HG02884 (cell line): ENCODE results near the gene MTOR.

Experiments
- ATAC-seq: cut with Tn5 transposase; IDR thresholded peaks from one replicate; pipeline ENCODE4 v1.9.1; 2021; ENCODE audit warnings: mild to moderate bottlenecking, moderate library complexity; ENCODE audit not compliant: unreplicated experiment

Gene MTOR

DNA sequence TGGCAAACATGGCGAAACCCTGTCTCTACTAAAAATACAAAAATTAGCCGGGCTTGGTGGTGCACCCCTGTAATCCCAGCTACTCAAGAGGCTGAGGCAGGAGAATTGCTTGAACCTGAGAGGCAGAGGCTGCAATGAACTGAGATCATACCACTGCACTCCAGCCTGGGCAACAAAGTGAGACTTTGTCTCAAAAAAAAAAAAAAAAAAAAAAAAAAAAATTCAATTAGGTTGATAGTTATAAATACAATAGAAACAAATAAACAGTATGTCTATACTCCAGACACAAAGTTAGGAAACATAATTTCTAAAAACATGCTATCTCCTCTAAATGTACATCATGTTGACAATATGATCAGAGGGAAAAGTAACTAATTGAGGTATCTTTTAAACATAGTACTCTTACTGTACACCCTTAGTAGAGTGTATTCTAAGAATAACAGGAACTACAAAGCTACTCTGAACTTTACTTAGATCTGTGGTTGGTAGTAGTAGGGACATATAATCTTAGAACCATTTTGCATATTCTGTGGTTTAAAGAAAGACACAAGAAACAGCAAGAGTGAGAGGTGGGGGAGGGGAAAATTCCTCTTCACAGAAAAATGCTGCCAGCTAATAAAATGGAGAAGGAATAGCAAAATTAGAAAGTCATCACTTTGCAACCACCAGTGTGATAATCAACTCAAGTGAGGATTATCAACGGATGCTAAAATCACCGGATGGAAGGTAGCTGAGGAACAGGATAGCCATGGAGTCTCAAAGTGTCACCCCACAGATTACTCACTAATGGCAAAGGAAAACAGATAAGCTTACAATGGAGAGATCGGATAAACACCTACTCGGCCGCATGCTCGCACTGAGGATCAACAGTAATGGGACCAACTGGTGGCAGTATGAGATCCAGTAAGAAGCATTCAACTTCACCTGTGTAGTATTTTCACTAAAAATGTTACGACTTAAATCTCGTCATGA lies 35.0 kb downstream of the MTOR start:
- peak; percentile 48 for ATAC-seq

DNA sequence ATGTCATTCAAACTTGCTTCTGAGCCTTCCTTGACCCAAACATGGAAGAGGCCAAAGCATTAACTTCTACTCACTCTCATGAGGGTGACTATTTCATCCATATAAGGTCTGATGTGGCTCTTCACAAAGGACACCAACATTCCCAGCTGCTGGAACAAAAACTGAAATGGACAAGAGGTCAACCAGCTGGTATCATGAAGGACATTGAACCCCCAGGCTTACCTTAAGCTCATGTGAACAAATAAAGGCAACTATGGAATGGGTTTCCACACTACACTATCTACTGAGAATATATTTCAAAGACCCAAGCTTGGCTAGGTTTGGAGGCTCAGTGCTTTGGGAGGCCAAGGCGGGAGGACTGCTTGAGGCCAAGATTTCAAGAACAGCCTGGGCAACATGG lies 46.3 kb downstream of the MTOR start:
- ATAC-seq: no peak

DNA sequence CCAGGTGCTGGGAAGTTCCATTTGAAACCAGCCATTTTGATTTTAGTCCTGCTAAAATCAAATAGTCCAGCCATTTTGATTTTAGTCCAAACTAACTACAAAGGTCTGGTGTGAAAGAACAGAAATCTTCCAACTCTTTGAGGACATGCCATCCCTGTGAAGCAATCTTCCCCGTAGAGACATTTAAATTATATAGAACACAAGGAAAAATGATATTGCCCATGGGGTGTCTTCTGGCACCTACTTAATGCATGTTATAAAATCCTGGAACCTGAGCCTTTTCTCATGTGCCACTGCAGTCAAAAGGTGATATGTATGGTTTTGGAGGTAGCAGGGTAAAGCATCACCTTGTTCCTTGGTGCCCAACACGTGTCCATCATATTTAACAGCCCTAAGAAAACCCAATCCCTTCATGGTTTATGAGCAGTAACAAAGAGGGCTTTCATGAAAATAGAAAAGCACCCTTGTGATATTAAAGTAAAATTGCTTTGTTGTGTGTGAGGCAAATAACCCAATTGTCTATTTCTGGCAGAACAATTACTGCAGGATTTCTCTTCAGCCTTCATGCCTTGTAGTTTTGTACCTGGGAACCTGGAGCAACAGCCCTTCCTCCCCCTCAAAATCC lies 46.9 kb downstream of the MTOR start:
- ATAC-seq: no peak

DNA sequence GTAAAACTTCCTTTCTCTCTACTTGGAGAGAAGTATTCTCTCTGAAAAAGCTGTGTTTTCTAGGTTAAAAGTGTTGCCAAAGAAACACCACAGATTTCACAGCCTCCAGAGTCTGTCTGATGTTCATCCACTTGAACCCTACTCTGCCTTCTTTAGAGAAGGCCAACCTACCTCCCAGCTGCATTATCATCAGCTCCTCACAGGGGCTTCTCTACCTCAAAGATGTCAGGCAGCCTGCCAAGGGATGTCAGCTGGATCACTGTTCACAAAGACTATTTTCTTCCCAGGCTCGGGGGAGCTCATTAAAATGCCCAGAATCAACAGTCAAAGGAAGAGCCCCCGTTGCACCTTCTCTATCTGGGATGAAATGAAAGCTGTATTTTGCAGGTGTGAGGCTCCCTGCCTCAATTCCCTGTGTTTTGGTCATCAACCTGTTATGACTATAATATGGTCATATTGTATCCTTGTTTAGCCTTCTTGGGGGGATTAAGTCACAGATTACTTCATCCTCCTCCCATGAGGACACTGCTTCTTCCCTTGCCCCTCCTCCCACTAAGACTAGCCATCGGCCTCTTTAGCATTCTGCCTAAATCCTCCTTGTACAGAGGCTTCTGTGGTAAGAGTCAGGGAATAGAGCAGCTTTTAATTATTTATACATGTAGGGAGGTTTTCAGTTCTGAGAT lies 47.5 kb downstream of the MTOR start:
- ATAC-seq: no peak

DNA sequence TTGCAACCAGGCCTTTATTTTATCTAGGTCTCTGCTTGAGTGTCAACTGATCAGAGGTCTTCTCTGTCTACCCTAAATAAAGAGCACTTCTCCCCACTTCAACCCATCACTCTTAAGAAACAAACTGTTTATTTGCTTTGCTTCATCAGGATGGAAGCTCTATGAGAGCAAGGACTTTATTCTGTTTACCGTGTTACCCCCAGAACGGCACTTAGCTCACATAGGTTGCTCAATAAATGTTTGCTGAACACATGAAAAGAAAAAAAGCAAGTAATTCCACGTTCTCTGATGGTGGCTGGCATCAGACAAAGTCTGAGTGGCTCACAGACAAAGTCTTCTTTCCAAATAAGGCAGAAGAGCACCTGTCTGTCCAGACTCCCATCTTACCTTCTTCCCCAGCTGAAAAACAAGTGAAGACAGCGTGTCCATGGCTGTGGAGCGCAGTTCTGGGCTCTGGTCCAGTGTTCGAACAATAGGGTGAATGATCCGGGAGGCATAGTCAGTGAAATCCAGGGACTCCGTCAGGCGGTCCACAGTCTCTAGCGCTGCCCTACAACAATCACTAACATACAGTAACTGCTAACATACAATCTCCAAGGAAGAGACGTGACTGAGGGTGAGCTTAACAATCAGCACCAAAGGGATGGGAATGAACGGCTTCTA lies 50.3 kb downstream of the MTOR start:
- ATAC-seq: no peak

DNA sequence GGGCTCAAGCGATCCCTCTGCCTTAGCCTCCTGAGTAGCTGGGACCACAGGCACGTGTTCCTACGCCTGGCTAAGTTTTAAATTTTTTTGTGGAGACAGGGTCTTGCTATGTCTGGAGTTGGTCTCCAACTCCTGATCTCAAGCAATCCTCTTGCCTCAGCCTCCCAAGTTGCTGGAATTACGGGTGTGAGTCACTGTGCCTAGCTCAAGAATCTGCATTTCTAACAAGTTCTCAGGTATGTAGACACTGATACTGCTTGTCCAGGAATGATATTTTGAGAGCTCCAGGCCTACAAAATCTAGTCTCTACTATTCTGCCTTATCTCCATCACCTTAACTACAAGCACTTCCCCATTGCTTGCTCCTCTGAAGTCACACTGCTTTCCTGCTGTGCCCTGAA lies 50.9 kb downstream of the MTOR start:
- no peak for ATAC-seq

DNA sequence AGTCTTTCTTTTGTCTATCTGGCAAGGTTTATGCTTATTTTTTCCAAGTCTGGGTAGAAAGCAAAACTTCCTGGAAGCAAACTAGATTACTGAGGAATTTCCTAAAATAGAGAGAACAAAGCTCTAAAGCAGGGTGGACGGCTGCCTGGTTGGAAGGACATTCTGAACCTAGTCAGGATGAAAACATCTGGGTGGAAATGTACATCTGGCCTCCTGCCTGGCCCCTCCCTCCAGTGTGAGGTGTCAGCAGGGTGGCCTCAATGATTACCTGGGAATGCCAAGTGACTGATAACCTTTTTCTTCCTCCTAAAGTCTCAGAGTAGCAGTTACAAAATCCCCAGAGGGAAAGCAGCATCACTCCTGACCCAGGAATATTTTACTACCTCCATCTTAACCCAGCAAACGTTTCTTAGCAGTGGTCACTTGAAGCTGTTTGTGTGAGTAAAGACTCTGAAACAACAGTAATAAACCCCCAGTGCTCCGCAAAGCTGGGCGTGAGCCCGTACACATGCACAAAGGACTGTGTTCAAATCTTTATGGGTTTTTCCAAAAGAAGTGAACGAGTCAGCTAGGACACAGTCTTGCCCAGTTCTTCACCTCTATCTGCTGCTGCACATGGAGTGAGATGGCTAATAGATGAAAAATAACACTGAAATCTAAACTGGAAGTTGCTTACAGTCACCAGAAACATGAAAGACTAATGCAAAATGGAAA lies 54.3 kb downstream of the MTOR start:
- no peak for ATAC-seq

DNA sequence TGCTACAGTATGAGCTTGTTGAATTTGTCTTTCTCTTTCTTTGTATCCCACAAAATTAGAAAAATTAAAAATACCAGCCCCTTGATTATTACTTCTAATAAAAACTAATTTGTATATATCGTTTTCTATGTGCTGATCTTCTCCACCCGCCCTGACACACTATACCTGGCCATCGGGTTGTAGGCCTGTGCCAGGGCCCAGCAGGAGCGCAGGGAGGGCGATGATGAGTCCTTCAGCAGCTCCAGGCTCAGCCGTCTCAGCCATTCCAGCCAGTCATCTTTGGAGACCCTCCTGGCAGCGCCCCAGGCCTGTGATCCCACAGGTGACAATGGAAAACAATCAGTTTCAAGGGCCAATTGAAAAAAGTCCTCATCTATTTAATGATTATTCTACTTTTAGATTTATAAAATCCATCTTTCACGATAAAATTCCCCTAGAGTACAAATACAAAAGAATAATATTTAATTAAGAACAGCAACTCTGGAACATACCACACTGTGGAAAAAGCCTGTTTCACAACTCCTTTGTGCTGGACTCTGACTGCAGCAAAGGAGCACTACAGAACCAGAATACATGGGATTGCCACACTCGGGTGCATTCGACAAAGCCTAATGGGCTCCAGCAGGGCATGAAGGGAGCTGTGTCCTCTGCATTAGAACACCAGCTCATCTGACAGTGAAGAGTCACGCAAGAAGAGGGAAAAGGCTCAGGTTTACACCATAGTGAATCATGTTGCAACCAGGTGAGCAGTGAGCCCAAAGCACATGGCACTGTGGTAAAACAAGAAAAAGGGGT lies 57.8 kb downstream of the MTOR start:
- no peak for ATAC-seq

DNA sequence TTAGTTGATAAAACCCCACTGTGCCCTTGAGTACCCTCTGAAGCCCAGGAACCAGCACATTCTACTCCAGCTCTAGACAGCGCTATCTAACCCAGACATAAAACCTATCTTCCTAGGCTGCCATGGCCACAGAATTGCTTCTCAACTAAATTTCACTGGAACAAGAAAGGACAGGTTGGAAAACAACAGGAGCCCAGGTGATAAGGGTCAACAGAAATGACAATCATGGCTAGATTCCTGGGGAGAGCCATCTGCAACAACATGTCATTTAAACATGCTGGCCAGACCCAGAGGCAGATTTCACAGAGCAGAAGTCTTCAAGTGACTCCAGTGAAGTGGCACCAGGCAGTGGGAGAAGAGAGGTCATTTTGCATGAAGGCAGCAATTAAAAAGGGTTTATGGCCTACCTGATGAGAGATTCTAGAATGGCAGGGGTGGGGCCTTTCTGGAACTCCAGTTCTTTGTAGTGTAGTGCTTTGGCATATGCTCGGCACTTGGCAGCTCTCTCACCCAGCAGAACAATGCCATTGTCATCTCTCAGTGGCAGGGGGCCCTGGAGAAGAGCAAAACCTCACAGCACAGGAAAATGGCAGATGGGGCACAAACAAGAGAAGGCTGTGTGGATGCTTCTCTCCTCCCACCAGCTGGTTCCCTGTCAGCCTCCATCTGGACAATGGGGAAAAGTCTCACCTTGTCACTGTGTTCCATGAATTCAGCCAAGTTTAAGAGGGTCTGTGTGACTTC lies 63.3 kb downstream of the MTOR start:
- ATAC-seq: no peak

DNA sequence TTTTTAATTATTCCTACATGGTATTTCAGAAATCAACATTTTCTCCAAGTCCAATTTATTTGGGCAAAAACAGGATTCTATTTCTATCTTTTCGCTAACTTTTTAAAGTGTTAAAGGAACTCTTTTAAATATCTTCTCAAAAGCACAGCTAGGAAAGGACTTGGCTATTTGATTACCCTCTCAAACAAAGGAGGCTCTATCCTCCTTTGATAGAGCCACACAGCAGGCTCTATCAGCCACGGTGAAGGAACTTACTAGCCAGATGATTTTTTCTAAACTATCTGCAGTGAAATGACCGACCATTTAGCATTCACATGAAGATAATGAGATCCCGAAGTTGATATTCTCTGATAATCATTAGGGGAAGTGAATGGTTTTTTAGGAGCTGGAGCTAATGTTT lies 64.1 kb downstream of the MTOR start:
- ATAC-seq: no peak

DNA sequence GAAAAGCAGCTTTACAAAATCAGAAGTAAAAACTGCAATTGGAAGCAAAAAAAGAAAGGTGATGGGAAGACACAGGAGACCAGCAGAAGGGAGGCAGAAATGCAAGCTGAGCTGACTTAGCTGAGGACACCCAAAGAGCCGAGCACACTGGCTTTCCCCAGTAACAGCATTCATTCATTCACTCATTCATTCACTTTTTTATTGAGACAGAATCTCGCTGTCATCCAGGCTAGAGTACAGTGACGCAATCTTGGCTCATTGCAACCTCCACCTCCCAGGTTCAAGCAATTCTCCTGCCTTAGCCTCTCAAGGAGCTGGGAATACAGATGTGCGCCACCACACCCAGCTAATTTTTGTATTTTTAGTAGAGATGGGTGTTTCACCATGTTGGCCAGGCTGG lies 65.0 kb downstream of the MTOR start:
- ATAC-seq: no peak

DNA sequence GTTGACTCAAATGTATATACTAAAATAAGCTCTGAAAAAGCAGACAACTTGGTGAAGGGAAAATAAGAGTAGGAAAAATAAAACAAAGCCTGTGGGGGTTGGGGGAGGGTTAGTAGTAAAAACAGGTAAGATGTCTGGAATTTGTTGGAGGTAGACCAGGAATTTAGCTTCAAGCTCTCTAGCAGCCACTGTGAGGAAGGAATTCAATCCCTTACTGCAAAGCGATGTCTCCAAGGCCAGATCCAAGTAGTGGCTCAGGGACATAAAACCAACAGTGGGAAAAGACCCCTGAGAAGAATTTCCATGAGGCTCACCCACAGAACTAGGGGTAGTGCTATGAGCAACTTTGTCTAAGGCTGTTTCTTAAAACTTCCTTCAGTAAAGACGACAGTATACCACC lies 65.4 kb downstream of the MTOR start:
- ATAC-seq: no peak

DNA sequence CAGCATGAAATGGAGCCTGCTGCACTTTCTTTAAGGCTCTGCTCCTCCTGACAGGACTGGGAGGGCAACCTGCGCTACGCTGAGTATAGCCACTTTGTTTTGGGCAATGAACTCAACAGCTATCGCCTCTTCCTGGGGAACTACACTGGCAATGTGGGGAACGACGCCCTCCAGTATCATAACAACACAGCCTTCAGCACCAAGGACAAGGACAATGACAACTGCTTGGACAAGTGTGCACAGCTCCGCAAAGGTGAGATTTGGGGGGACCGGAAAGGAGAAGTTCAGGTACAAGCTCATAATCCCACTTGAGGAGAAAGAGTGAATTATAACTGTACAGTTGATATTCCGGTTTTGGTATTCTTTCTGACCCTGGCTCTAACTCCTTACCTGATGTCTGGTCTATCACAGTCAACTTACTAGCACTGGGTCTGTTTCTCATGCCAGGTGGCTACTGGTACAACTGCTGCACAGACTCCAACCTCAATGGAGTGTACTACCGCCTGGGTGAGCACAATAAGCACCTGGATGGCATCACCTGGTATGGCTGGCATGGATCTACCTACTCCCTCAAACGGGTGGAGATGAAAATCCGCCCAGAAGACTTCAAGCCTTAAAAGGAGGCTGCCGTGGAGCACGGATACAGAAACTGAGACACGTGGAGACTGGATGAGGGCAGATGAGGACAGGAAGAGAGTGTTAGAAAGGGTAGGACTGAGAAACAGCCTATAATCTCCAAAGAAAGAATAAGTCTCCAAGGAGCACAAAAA lies 67.8 kb downstream of the MTOR start:
- ATAC-seq: no peak

DNA sequence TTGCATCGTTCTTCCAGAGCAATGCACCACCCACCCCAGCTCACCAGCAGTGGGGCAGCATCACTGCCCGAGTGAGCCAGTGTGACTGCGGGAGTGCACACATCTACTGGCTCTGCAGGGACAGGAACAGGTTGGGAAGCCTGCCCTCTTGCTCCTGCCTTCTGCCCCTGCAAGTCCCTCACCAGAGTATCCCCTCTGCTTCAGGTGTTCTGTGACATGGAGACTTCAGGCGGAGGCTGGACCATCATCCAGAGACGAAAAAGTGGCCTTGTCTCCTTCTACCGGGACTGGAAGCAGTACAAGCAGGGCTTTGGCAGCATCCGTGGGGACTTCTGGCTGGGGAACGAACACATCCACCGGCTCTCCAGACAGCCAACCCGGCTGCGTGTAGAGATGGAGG lies 69.0 kb downstream of the MTOR start:
- no peak for ATAC-seq

DNA sequence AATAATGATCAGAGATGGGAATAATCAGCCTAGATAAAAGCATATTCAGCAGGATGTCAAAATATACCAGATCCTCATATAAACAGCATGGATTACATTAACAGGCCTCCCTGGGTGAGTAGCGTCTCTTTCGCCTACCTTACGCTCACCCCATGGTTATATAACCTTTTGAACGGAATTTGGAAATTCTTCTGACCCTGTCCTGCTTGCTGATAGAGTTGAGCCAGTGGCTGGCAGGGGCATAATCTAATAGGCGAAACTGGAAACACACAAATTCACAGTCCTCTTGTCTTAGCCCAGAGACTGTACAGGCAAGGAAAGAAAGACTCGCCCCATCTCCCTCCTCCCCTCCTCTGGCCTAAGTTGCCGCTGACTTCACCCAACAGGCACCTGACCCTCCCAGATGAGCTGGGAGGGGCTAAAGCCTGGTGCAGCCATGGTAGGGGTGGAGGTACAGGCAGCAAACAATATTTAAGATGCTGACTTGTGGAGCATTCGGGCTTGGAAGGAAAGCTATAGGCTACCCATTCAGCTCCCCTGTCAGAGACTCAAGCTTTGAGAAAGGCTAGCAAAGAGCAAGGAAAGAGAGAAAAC lies 73.4 kb downstream of the MTOR start, which contains the start of gene ANGPTL7:
ANGPTL7 (plus strand) TSS at position 498 of the 594 bp plus-strand sequence. CDS start 225 bp downstream, outside the sequence.
- no peak for ATAC-seq

DNA sequence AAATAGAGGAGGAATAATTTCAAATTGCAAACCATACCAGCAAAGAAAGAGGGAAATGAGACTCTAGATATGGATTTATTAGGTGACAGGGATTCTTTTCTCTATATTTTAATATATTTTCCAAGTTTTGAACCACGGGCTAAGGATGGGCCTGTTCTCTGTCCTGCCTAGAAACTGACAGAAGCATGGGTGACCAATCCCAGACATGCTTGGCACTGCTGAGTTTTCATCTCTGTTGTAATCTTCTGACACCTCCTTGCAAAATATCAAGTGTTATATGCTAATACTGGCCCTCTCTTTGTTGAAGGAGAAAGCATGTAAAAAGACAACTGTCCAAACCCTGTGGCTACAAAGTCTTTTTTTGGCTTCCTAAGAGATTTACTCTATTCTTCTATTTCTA lies 74.0 kb downstream of the MTOR start:
- ATAC-seq: no peak

DNA sequence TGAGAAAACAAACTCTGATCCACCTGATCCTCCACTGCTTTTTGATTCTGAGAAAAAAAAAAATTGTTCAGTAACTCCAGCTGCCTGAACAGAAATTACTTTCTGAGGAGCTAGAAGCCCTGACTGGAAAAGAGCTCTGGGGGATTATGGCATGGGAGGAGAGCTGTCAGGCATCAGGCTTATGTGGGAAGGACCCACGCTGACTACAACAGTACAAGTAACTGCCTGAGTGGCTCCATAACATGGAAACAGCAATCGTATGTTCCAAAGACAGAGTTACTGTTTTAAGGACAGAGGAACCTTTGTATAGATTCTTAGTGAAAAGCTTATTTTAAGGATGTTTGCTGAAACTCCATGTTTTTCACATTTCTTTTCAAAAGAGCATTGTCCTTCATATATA lies 74.4 kb downstream of the MTOR start:
- no peak for ATAC-seq

DNA sequence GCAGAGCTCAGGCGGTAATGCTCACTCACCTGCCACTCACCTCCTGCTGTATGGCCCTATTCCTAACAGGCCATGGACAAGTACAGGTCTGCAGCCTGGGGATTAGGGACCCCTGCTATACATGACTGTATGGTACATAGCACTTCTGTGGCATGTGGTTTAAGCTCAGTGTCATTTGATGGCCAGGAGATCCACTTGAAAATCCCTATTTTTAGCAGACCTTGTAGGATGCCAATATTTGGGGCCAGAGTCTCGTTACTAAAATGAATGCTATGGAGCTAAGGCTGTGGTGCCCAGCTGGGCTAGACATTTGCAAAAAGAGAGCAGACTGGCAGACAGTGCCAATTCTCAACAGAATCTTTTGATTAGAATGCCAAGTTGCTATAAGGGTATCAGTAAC lies 74.9 kb downstream of the MTOR start:
- ATAC-seq: no peak
